ENCODE measurements around the gene SLC25A22. TPM values are rescaled to one million over a fixed set of nuclear protein-coding genes. Genes with fewer than 3 reads are reported as not detected.

Gene SLC25A22
- total and polyA plus RNA-seq, 2 donors (not counting 1 experiment from before 2014, with no cell fraction given), result 25.7 to 45.7 TPM

DNA sequence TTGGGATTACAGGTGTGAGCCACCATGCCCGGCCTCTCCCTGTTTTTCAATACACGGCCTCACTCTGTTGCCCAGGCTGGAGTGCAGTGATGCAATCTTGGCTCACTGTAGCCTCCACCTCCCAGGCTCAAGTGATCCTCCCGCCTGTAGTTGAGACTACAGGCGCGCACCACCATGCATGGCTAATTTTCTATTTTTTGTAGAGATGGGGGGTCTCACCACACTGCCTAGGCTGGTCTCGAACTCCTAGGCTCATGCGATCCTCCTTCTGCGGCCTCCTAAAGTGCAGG, 32.3 kb downstream of the SLC25A22 start:
- Histone ChIP-seq H2AFZ (ENCODE audit: insufficient read depth, low read depth, low read length, poor library complexity, severe bottlenecking) (no peak overlapping the region), H3K4me2 (replicated peaks; ENCODE audit: low read depth, low read length, poor library complexity, severe bottlenecking) (no peak overlapping the region), H3K9ac (ENCODE audit: low read length) (no peak overlapping the region), H3K27me3 (replicated peaks in 1 of 4; ENCODE audit: control extremely low read depth in 1 of 4, control insufficient read depth in 3 of 4, insufficient read depth in 4 of 4, low read length in 3 of 4) (no peaks in the 10 kb centered on the region), H3K36me3 (replicated peaks in 1 of 2; ENCODE audit: control extremely low read depth in 1 of 2, control insufficient read depth in 1 of 2, extremely low read depth in 1 of 2, insufficient read depth in 2 of 2, low read length in 1 of 2) (peaks cover 0 to 49% of the 10 kb centered on the region in 2 experiments), H3K9me3 (ENCODE audit: control extremely low read depth in 1 of 3, control insufficient read depth in 2 of 3, insufficient read depth in 1 of 3, low read length in 2 of 3) (no peaks in the 10 kb centered on the region), H3K27ac (ENCODE audit: low read length in 2 of 2) (no peak overlapping the region), H4K20me1 (ENCODE audit: control insufficient read depth, insufficient read depth, low read length, poor library complexity, severe bottlenecking) (peaks cover 17% of the 10 kb centered on the region), H3K79me2 (ENCODE audit: control insufficient read depth, insufficient read depth, low read length) (no peaks in the 10 kb centered on the region), H3K4me3 (ENCODE audit: control extremely low read depth in 1 of 5, extremely low read depth in 1 of 5, insufficient read depth in 1 of 5, low read depth in 2 of 5, low read length in 4 of 5) (no peak overlapping the region), H3K4me1 (ENCODE audit: control insufficient read depth in 2 of 2, insufficient read depth in 2 of 2, low read length in 2 of 2) (no peaks in the 10 kb centered on the region)
- intact Hi-C loops (cut with micrococcal nuclease), result loop anchor here (1.0 kb wide), 4 partner anchors 37 to 317 kb away; no protein-coding TSS in a partner anchor
- ChIA-PET POLR2A (no interaction called here), CTCF (interaction anchor here (0.7 to 3.4 kb wide), 4 partner anchors 19 to 211 kb away, joined by 3 to 16 read pairs (median 6); partner anchors contain the start of gene TALDO1)
- 98% methylated on average over 6 of the region's 8 CpGs for WGBS (ENCODE audit: insufficient coverage)
- DNase-seq, result no peak
- H3K4me1 Mint-ChIP-seq, result peaks cover 2% of the 10 kb centered on the region
- no peak overlapping the region for H3K27ac Mint-ChIP-seq
- ATAC-seq (ENCODE audit: low read depth), result no peak
- no peak overlapping the region for H3K4me3 Mint-ChIP-seq
- H3K27me3 Mint-ChIP-seq, result no peaks in the 10 kb centered on the region
- TF ChIP-seq EZH2 (IDR thresholded peaks at IDR 0.05; ENCODE audit: borderline replicate concordance, insufficient read depth, low read depth, low read length, poor library complexity, severe bottlenecking), result no peak
- TF ChIP-seq, protein P1, sequence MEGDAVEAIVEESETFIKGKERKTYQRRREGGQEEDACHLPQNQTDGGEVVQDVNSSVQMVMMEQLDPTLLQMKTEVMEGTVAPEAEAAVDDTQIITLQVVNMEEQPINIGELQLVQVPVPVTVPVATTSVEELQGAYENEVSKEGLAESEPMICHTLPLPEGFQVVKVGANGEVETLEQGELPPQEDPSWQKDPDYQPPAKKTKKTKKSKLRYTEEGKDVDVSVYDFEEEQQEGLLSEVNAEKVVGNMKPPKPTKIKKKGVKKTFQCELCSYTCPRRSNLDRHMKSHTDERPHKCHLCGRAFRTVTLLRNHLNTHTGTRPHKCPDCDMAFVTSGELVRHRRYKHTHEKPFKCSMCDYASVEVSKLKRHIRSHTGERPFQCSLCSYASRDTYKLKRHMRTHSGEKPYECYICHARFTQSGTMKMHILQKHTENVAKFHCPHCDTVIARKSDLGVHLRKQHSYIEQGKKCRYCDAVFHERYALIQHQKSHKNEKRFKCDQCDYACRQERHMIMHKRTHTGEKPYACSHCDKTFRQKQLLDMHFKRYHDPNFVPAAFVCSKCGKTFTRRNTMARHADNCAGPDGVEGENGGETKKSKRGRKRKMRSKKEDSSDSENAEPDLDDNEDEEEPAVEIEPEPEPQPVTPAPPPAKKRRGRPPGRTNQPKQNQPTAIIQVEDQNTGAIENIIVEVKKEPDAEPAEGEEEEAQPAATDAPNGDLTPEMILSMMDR (IDR thresholded peaks at IDR 0.05), result no peak
- no peaks in the 10 kb centered on the region for H3K9me3 Mint-ChIP-seq (ENCODE audit: insufficient read depth)

DNA sequence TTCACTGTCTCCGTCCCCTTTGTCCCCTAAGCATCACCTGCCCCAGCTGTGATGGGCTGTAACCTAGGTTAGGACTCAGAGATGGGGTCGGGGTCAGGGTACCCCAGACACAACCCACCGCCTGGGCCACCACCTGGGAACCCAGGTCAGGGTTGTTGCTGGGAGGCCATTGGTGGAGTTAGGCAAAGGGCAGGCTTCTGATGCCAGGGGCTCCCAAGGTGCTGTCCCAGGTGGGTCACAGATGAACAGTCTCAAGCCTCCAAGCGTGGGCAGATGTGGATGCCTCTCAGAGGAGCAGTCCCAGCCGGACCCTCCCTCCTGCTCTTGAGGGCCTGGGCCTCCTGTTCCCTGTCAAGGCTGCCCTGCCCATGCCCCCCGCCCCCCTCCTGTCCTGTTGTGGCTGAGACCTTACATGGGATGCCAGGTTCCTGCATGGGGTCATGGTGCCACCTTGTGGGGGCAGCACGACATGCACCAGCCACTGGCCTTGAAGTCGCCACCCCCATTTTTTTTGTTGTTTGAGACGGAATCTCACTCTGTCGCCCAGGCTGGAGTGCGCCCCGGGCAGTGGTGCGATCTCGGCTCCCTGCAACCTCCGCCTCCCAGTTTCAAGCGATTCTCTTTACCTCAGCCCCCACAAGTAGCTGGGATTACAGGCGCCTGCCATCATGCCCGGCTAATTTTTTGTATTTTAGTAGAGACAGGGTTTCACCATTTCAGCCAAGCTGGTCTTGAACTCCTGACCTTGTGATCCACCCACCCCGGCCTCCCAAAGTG, 32.9 kb downstream of the SLC25A22 start:
- WGBS (ENCODE audit: insufficient coverage), result 79% methylated on average over 10 of the region's 19 CpGs
- ChIA-PET POLR2A (no interaction called here), CTCF (interaction anchor here (1.3 to 3.4 kb wide), 5 partner anchors 15 to 210 kb away, joined by 4 to 16 read pairs (median 8); no protein-coding TSS in a partner anchor)
- Histone ChIP-seq H3K36me3 (replicated peaks in 1 of 2; ENCODE audit: control extremely low read depth in 1 of 2, control insufficient read depth in 1 of 2, extremely low read depth in 1 of 2, insufficient read depth in 2 of 2, low read length in 1 of 2) (peaks cover 2 to 46% of the 10 kb centered on the region in 2 experiments), H3K27ac (ENCODE audit: low read length in 2 of 2) (peak overlapping the region in 1 of 2 donors; percentile 12), H4K20me1 (ENCODE audit: control insufficient read depth, insufficient read depth, low read length, poor library complexity, severe bottlenecking) (peaks cover 17% of the 10 kb centered on the region), H3K27me3 (replicated peaks in 1 of 4; ENCODE audit: control extremely low read depth in 1 of 4, control insufficient read depth in 3 of 4, insufficient read depth in 4 of 4, low read length in 3 of 4) (no peaks in the 10 kb centered on the region), H3K79me2 (ENCODE audit: control insufficient read depth, insufficient read depth, low read length) (no peaks in the 10 kb centered on the region), H2AFZ (ENCODE audit: insufficient read depth, low read depth, low read length, poor library complexity, severe bottlenecking) (no peak overlapping the region), H3K9me3 (ENCODE audit: control extremely low read depth in 1 of 3, control insufficient read depth in 2 of 3, insufficient read depth in 1 of 3, low read length in 2 of 3) (no peaks in the 10 kb centered on the region), H3K4me2 (replicated peaks; ENCODE audit: low read depth, low read length, poor library complexity, severe bottlenecking) (no peak overlapping the region), H3K9ac (ENCODE audit: low read length) (no peak overlapping the region), H3K4me1 (ENCODE audit: control insufficient read depth in 2 of 2, insufficient read depth in 2 of 2, low read length in 2 of 2) (no peaks in the 10 kb centered on the region), H3K4me3 (ENCODE audit: control extremely low read depth in 1 of 5, extremely low read depth in 1 of 5, insufficient read depth in 1 of 5, low read depth in 2 of 5, low read length in 4 of 5) (no peak overlapping the region)
- Mint-ChIP-seq H3K27me3 (no peaks in the 10 kb centered on the region), H3K9me3 (ENCODE audit: insufficient read depth) (no peaks in the 10 kb centered on the region), H3K4me1 (peaks cover 2% of the 10 kb centered on the region), H3K4me3 (no peak overlapping the region), H3K27ac (peak overlapping the region; percentile 50)
- intact Hi-C loops (cut with micrococcal nuclease), result loop anchor here (1.0 kb wide), 4 partner anchors 37 to 317 kb away; no protein-coding TSS in a partner anchor
- TF ChIP-seq EZH2 (IDR thresholded peaks at IDR 0.05; ENCODE audit: borderline replicate concordance, insufficient read depth, low read depth, low read length, poor library complexity, severe bottlenecking), result no peak
- TF ChIP-seq, protein P1 (IDR thresholded peaks at IDR 0.05), result peak; percentile 74
- ATAC-seq (ENCODE audit: low read depth), result peak; percentile 86
- DNase-seq, result peak; percentile 81
